DOHH2 (cell line): ENCODE results near the gene CPT1B.

ENCODE experiments used
- H3F3A ChIP-seq: fragments of 200-600 bp; sonication (generic), shearing (Covaris generic); 2 replicates; pipeline ENCODE4 v1.6.0; 2016; ENCODE audit warnings: antibody characterized with exemption, mild to moderate bottlenecking; ENCODE audit not compliant: control insufficient read depth, insufficient read depth
- H3K27ac ChIP-seq: fragments of 200-600 bp; sonication (generic); 2 replicates; pipeline ENCODE4 v1.5.1; 2014; ENCODE audit warnings: low read depth, mild to moderate bottlenecking, low read length, moderate library complexity
- H3K27me3 ChIP-seq: fragments of 200-600 bp; sonication (generic); 2 replicates; pipeline ENCODE4 v1.6.1; 2014; ENCODE audit warnings: mild to moderate bottlenecking, low read length, mixed read lengths; ENCODE audit not compliant: control insufficient read depth
- H3K36me3 ChIP-seq: fragments of 200-600 bp; sonication (generic); 2 replicates; pipeline ENCODE4 v1.6.1; 2014; ENCODE audit warnings: mild to moderate bottlenecking, low read length, moderate library complexity, mixed read lengths; ENCODE audit not compliant: control insufficient read depth
- H3K4me1 ChIP-seq: fragments of 200-600 bp; sonication (generic); 2 replicates; pipeline ENCODE4 v1.6.1; 2014; ENCODE audit warnings: mild to moderate bottlenecking, low read length, mixed read lengths; ENCODE audit not compliant: control insufficient read depth
- H3K4me2 ChIP-seq: fragments of 200-600 bp; sonication (generic); 2 replicates; pipeline ENCODE4 v1.6.0; 2014; ENCODE audit warnings: mild to moderate bottlenecking, low read length, moderate library complexity
- H3K4me3 ChIP-seq: fragments of 200-600 bp; sonication (generic); 2 replicates; pipeline ENCODE4 v1.5.1; 2014; ENCODE audit warnings: mild to moderate bottlenecking, low read length, mixed read lengths
- H3K79me2 ChIP-seq: fragments of 200-600 bp; sonication (generic); 2 replicates; pipeline ENCODE4 v1.6.1; 2014; ENCODE audit warnings: mild to moderate bottlenecking, low read length, mixed read lengths; ENCODE audit not compliant: control insufficient read depth
- H3K9me2 ChIP-seq: fragments of 200-600 bp; sonication (generic); replicated peaks from 2 replicates; pipeline ENCODE4 v1.6.1; 2014; ENCODE audit warnings: mild to moderate bottlenecking, low read length, mixed read lengths; ENCODE audit not compliant: control insufficient read depth
- H3K9me3 ChIP-seq: fragments of 200-600 bp; sonication (generic); 2 replicates; pipeline ENCODE4 v1.6.1; 2014; ENCODE audit warnings: antibody characterized with exemption, low read length, mixed read lengths; ENCODE audit not compliant: control insufficient read depth, insufficient read depth
- H4K20me1 ChIP-seq: fragments of 200-600 bp; sonication (generic); 2 replicates; pipeline ENCODE4 v1.6.0; 2014; ENCODE audit warnings: low read depth, mild to moderate bottlenecking, antibody characterized with exemption, low read length, moderate library complexity; ENCODE audit not compliant: control insufficient read depth, insufficient read depth
- EZH2phosphoT487 ChIP-seq: fragments of 200-600 bp; sonication (generic); IDR thresholded peaks from 2 replicates; pipeline ENCODE4 v1.6.1; 2017; ENCODE audit warnings: borderline replicate concordance, mild to moderate bottlenecking, antibody characterized with exemption, low read length, moderate library complexity, mixed read lengths
- TF ChIP-seq, protein P1 (sequence below): fragments of 200-600 bp; sonication (generic); IDR thresholded peaks from one replicate; pipeline ENCODE4 v1.5.1; 2014; ENCODE audit warnings: antibody characterized with exemption, mild to moderate bottlenecking, low read depth, low read length; ENCODE audit not compliant: poor library complexity, severe bottlenecking

Gene CPT1B

GRCh38 chr22:50603511-50604255 is 25.5 kb upstream of the CPT1B start:
- Histone ChIP-seq H3K9me3 (no peaks in the 10 kb centered on the region), H4K20me1 (no peaks in the 10 kb centered on the region), H3K27me3 (peaks cover 38% of the 10 kb centered on the region), H3K79me2 (no peaks in the 10 kb centered on the region), H3K4me3 (no peak overlapping the region), H3K4me2 (no peak overlapping the region), H3K36me3 (no peaks in the 10 kb centered on the region), H3K27ac (no peak overlapping the region), H3K9me2 (no peaks in the 10 kb centered on the region), H3K4me1 (peaks cover 7% of the 10 kb centered on the region), H3F3A (0 out of 2 replicates have a peak, but pooled peaks cover 6% of the 10 kb centered on the region)
- TF ChIP-seq, protein P1, sequence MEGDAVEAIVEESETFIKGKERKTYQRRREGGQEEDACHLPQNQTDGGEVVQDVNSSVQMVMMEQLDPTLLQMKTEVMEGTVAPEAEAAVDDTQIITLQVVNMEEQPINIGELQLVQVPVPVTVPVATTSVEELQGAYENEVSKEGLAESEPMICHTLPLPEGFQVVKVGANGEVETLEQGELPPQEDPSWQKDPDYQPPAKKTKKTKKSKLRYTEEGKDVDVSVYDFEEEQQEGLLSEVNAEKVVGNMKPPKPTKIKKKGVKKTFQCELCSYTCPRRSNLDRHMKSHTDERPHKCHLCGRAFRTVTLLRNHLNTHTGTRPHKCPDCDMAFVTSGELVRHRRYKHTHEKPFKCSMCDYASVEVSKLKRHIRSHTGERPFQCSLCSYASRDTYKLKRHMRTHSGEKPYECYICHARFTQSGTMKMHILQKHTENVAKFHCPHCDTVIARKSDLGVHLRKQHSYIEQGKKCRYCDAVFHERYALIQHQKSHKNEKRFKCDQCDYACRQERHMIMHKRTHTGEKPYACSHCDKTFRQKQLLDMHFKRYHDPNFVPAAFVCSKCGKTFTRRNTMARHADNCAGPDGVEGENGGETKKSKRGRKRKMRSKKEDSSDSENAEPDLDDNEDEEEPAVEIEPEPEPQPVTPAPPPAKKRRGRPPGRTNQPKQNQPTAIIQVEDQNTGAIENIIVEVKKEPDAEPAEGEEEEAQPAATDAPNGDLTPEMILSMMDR, result no peak
- TF ChIP-seq EZH2phosphoT487, result no peak

DNA sequence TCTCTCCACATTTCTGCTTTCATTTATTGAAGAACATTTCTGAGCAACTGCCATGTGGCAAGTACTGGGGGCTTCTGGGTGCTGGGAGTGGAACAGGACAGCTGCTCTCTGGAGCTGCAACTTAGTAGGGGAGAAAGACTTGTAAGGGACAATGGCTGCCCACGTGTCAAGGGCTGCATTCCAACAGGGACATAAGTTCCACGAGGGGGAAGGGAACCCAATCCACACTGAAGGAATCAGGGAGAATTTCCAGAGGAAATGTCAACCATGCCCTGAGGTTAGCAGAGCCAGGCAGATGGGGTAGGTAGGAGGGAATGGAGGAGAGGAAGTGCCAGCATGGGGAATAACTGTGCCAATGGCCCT is 24.1 kb upstream of the CPT1B start:
- peaks cover 32% of the 10 kb centered on the region for H3K27me3 ChIP-seq
- no peak overlapping the region for H3K4me3 ChIP-seq
- H4K20me1 ChIP-seq, result no peaks in the 10 kb centered on the region
- H3K9me3 ChIP-seq, result no peaks in the 10 kb centered on the region
- no peak overlapping the region for H3K4me2 ChIP-seq
- no peaks in the 10 kb centered on the region for H3K36me3 ChIP-seq
- H3K79me2 ChIP-seq, result no peaks in the 10 kb centered on the region
- H3K4me1 ChIP-seq, result peaks cover 7% of the 10 kb centered on the region
- 0 out of 2 replicates have a peak, but pooled peaks cover 6% of the 10 kb centered on the region for H3F3A ChIP-seq
- TF ChIP-seq, protein P1, result no peak
- no peak for TF ChIP-seq EZH2phosphoT487
- no peak overlapping the region for H3K27ac ChIP-seq
- no peaks in the 10 kb centered on the region for H3K9me2 ChIP-seq

- Histone ChIP-seq H3K79me2 (no peaks in the 10 kb centered on the region), H3K4me3 (no peak overlapping the region), H3K9me3 (no peaks in the 10 kb centered on the region), H3K4me1 (peaks cover 7% of the 10 kb centered on the region), H3F3A (0 out of 2 replicates have a peak, but pooled peaks cover 6% of the 10 kb centered on the region), H3K4me2 (no peak overlapping the region), H3K9me2 (no peaks in the 10 kb centered on the region), H3K27ac (no peak overlapping the region), H3K36me3 (no peaks in the 10 kb centered on the region), H3K27me3 (peaks cover 28% of the 10 kb centered on the region), H4K20me1 (no peaks in the 10 kb centered on the region)
- TF ChIP-seq EZH2phosphoT487, result no peak
- TF ChIP-seq, protein P1, result no peak
Observed at GRCh38 chr22:50601669-50602337, 23.6 kb upstream of the CPT1B start.
